OCI-LY7 (cell line): ENCODE data around the gene DENND4B. TPM values are rescaled to one million over a fixed set of nuclear protein-coding genes. Genes with fewer than 3 reads are reported as not detected.
A peak's percentile ranks its signal among the peaks of the same experiment; 100 is the strongest.

Experiments
- BruUV-seq: library from RNA; stranded (reverse); fragments of 400-500 nt; replicated peaks from 2 replicates; lab custom pipeline; 2021; lab: Mats Ljungman, UMichigan
- CTCF ChIA-PET: fragments of 300-600 bp; sonication (Branson Sonifier 250); formaldehyde crosslinking; loops from one replicate; lab custom pipeline; 2022; ENCODE audit warnings: antibody characterized with exemption; ENCODE audit not compliant: unreplicated experiment; lab: Charles Lee
- POLR2A ChIA-PET: fragments of 300-600 bp; sonication (Branson Sonifier 250); formaldehyde crosslinking; loops from one replicate; lab custom pipeline; 2022; ENCODE audit warnings: antibody characterized with exemption; lab: Charles Lee
- DNase-seq: peaks from one replicate; pipeline ENCODE4 v3.0.0-alpha.2; 2015; ENCODE audit warnings: low spot score
- H2AFZ ChIP-seq: fragments of 200-600 bp; sonication (generic), shearing (Covaris generic); 2 replicates; pipeline ENCODE4 v1.6.1; 2014; ENCODE audit warnings: mild to moderate bottlenecking, antibody characterized with exemption, low read length, moderate library complexity
- H3K27ac ChIP-seq: fragments of 200-600 bp; sonication (generic); 2 replicates; pipeline ENCODE4 v1.5.1; 2014; ENCODE audit warnings: mixed run types, low read depth, mild to moderate bottlenecking, moderate library complexity, low read length, inconsistent platforms; ENCODE audit not compliant: poor library complexity, severe bottlenecking
- H3K36me3 ChIP-seq: fragments of 200-600 bp; sonication (generic); 2 replicates; pipeline ENCODE4 v1.6.1; 2014; ENCODE audit warnings: mild to moderate bottlenecking, antibody characterized with exemption, low read length, moderate library complexity, mixed read lengths; ENCODE audit not compliant: insufficient read depth
- H3K4me1 ChIP-seq: fragments of 200-600 bp; sonication (generic); 2 replicates; pipeline ENCODE4 v1.5.1; 2014; ENCODE audit warnings: mild to moderate bottlenecking, low read length; ENCODE audit not compliant: insufficient read depth, poor library complexity, severe bottlenecking
- H3K4me2 ChIP-seq: fragments of 200-600 bp; sonication (generic); 2 replicates; pipeline ENCODE4 v1.6.1; 2014; ENCODE audit warnings: mild to moderate bottlenecking, low read length
- H3K4me3 ChIP-seq: fragments of 200-600 bp; sonication (generic); 2 replicates; pipeline ENCODE4 v1.5.1; 2014; ENCODE audit warnings: mild to moderate bottlenecking, low read depth, low read length; ENCODE audit not compliant: poor library complexity, severe bottlenecking
- H3K79me2 ChIP-seq: fragments of 200-600 bp; sonication (generic); 2 replicates; pipeline ENCODE4 v1.6.1; 2016; ENCODE audit warnings: low read depth, mild to moderate bottlenecking, low read length, moderate library complexity, mixed read lengths; ENCODE audit not compliant: insufficient read depth
- H3K9me2 ChIP-seq: fragments of 200-600 bp; sonication (generic); 2 replicates; pipeline ENCODE4 v1.6.1; 2016; ENCODE audit warnings: mild to moderate bottlenecking, low read length, mixed read lengths; ENCODE audit not compliant: insufficient read depth
- H3K9me3 ChIP-seq: fragments of 200-600 bp; sonication (generic); 2 replicates; pipeline ENCODE4 v1.6.1; 2014; ENCODE audit warnings: mild to moderate bottlenecking, mixed run types, low read length, mixed read lengths
- H4K20me1 ChIP-seq: fragments of 200-600 bp; sonication (generic); 2 replicates; pipeline ENCODE4 v1.6.1; 2014; ENCODE audit warnings: mild to moderate bottlenecking, antibody characterized with exemption, low read length, moderate library complexity, mixed read lengths; ENCODE audit not compliant: insufficient read depth
- EZH2phosphoT487 ChIP-seq: fragments of 200-600 bp; sonication (generic); IDR thresholded peaks from 2 replicates; pipeline ENCODE4 v1.6.1; 2018; ENCODE audit warnings: low read depth, borderline replicate concordance, mild to moderate bottlenecking, mixed run types, antibody characterized with exemption, low read length, moderate library complexity, mixed read lengths
- intact Hi-C: fragments of 100-400 bp; cut with micrococcal nuclease; formaldehyde crosslinking; loops from one replicate; pipeline ENCODE4 v1.10.0; 2022; ENCODE audit not compliant: unreplicated experiment
- total RNA-seq, 2 experiments: library from RNA; depleted of rRNA in 1 of 2; stranded (reverse); fragments of >200 nt in 1 of 2; shearing (Covaris generic) in 1 of 2; gene quantifications; 2 replicates each; pipeline ENCODE4 v1.2.3, GENCODE V29; 2014 to 2022
- TF ChIP-seq, protein P1 (sequence below): fragments of 200-600 bp; sonication (generic); conservative IDR thresholded peaks from 2 replicates; pipeline ENCODE4 v1.5.1; 2014; ENCODE audit warnings: mild to moderate bottlenecking, antibody characterized with exemption, low read length, moderate library complexity, mixed read lengths

The DENND4B gene
- total RNA-seq, 2 experiments from 2014 or later = 50.5 to 164 TPM

- Histone ChIP-seq H3K36me3 (peaks cover 57% of the 10 kb centered on the region), H3K4me1 (no peaks in the 10 kb centered on the region), H3K9me2 (no peaks in the 10 kb centered on the region), H4K20me1 (no peaks in the 10 kb centered on the region), H3K9me3 (no peaks in the 10 kb centered on the region), H3K4me3 (no peak overlapping the region), H3K4me2 (no peak overlapping the region), H2AFZ (no peak overlapping the region), H3K79me2 (no peaks in the 10 kb centered on the region), H3K27ac (no peak overlapping the region)
- intact Hi-C loops = no loop called here
- DNase-seq = no peak
- no TSS peak for BruUV-seq
- no peak for TF ChIP-seq EZH2phosphoT487
- TF ChIP-seq, protein P1, sequence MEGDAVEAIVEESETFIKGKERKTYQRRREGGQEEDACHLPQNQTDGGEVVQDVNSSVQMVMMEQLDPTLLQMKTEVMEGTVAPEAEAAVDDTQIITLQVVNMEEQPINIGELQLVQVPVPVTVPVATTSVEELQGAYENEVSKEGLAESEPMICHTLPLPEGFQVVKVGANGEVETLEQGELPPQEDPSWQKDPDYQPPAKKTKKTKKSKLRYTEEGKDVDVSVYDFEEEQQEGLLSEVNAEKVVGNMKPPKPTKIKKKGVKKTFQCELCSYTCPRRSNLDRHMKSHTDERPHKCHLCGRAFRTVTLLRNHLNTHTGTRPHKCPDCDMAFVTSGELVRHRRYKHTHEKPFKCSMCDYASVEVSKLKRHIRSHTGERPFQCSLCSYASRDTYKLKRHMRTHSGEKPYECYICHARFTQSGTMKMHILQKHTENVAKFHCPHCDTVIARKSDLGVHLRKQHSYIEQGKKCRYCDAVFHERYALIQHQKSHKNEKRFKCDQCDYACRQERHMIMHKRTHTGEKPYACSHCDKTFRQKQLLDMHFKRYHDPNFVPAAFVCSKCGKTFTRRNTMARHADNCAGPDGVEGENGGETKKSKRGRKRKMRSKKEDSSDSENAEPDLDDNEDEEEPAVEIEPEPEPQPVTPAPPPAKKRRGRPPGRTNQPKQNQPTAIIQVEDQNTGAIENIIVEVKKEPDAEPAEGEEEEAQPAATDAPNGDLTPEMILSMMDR = 0 out of 2 replicates have a peak, but pooled peaks have one; percentile 14
- POLR2A ChIA-PET = interaction anchor here (0.6 to 3.0 kb wide), 2 partner anchors 9 to 15 kb away, joined by 3 to 12 read pairs; no protein-coding TSS in a partner anchor
- CTCF ChIA-PET = no interaction called here
Observed at GRCh38 chr1:153929981-153930948, 16.3 kb downstream of the DENND4B start.

DNA sequence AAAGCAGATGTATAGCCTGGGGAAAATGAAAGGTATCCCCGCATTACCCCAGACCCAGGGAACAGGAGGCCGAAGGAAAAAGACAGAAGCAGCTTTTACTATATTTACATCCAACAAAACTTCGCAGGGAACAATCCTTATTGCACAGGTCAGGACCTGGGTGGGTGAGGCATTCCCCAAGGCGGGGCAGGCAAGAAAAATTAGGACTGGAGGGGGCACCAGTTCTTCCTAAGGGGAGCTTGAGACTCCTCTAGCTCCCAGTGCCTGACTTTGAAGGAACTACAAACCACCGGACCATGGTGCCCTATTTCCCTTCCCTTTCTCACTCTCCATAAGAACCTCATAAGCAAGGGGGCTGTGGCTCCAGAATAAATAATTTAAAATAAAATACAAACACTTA, 17.1 kb downstream of the DENND4B start:
- no peaks in the 10 kb centered on the region for H3K4me1 ChIP-seq
- H3K79me2 ChIP-seq = no peaks in the 10 kb centered on the region
- H3K36me3 ChIP-seq = peaks cover 49% of the 10 kb centered on the region
- H3K4me2 ChIP-seq = no peak overlapping the region
- ChIA-PET CTCF (no interaction called here), POLR2A (interaction anchor here (3.0 kb wide), 1 partner anchor 15 kb away, joined by 12 read pairs; no protein-coding TSS in a partner anchor)
- no TSS peak for BruUV-seq
- TF ChIP-seq, protein P1 = no peak
- TF ChIP-seq EZH2phosphoT487 = no peak
- H3K9me3 ChIP-seq = no peaks in the 10 kb centered on the region
- no peak overlapping the region for H3K4me3 ChIP-seq
- H4K20me1 ChIP-seq = no peaks in the 10 kb centered on the region
- intact Hi-C loops = no loop called here
- H3K27ac ChIP-seq = no peak overlapping the region
- no peak overlapping the region for H2AFZ ChIP-seq
- DNase-seq = no peak
- no peaks in the 10 kb centered on the region for H3K9me2 ChIP-seq
